Renal cortex interstitium (tissue), 11 donors: ENCODE data around the gene LARGE1. TPM values are rescaled to one million over a fixed set of nuclear protein-coding genes. Genes with fewer than 3 reads are reported as not detected.
A peak's percentile ranks its signal among the peaks of the same experiment; 100 is the strongest.
"Not testable (repeated sequence)": the region's sequence is repeated elsewhere in the genome, so short reads cannot be mapped to it uniquely, and the experiment has no call there.

ENCODE experiments used
- DNase-seq, 11 donors: peaks; one replicate each; pipeline ENCODE4 v3.0.0-alpha.2; 2013; ENCODE audit warnings: low read depth in 9 of 11, low spot score in 4 of 11; ENCODE audit errors: extremely low read depth in 1 of 11
- polyA plus RNA-seq, 3 donors: library from polyadenylated mRNA; unstranded; fragments of 120-200 nt; gene quantifications; one replicate each; pipeline ENCODE4 v1.2.1, GENCODE V29; 2013; ENCODE audit not compliant: insufficient read length in 3 of 3

The LARGE1 gene
- polyA plus RNA-seq, 3 donors, result 24.6 to 27.8 (median 27.1) TPM

DNA sequence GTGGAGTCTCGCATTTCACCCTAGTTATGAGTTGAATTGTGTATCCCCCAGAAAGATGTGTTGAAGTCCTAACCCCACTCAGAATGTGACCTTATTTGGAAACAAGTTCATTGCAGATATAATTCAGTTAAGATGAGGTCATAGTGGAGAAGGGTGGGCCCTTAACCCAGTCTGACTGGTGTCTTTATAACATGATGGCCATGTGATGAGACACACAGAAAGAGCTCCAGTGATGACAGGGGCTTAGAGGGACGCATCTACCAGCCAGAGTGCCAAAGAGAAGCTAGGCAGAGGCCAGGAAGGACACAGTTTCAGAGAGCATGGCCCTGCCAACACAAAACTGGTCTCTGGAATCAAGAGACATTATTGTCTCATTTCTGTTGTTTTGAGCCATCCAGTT lies 50.3 kb downstream of the LARGE1 start:
- no peak for DNase-seq

DNA sequence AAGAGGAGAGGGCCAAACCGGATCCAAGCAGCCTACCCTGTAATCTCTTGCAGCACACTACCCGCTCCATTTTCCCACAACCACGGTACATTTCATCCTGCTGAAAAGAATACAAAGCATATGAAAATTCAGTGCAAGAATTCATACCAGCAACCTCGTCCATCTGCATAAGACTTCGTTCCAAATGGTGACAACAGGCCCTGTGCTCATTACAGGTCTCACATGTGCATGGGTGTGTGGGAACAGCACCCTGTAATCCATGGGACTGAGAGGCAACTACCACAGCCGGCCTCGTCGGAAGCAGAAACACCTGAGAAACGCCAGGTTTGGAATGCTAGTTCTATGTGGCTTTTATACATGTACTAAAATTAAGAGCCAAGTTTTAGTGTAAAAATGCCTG lies 52.3 kb downstream of the LARGE1 start:
- no peak for DNase-seq

DNA sequence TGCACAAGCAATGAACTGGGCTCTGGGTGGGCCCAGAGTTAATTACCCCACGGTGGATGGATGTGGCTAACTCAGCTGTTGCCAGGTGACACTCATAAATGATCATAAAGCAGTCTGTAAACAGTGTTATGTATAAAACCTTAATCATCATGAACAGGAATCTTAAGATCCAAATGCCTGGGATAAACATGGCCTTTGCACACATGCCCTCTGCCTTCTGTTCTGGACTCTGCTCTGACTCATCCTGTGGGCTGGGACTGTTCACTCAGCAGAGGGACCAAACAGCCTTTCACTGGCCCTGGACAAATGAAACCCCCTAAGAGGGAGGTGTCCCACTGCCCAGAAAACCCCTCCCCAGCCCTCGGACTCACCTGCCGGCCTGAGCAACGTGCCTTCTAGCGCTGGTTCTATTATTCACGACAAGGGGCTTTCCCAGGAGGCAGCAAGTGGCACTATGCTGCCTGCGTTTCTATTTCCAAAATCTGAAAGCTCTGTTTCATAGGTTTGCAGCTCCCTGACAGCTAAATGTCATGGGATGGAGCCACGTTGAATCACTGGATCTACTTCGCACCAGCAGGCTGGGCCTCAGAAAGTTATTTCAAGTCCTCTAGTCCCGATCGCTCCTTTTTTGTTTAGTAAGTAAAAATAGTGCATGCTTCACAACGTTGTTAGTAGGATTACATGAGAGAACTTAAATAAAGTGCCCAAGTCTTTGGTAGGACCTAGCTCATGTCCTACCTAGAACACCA lies 53.0 kb downstream of the LARGE1 start:
- no peak for DNase-seq

DNA sequence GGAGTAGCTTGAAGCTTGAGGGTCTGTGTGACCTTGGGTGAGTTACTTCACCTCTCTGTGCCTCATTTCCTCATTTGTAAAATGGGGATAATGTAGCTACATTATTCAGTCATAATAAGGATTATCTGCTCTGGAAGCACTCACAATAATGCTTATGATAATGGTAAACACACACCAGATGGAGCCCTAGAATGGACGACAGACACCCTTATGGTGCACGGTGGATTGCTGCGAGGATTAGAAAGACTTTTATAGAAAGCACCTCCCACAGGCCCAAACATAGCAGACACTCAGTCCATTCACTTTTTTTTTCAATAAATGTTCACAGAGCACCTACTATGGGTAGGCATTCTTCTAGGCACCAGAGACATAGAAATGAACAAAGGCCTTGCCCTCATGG lies 53.8 kb downstream of the LARGE1 start:
- DNase-seq, result no peak

DNA sequence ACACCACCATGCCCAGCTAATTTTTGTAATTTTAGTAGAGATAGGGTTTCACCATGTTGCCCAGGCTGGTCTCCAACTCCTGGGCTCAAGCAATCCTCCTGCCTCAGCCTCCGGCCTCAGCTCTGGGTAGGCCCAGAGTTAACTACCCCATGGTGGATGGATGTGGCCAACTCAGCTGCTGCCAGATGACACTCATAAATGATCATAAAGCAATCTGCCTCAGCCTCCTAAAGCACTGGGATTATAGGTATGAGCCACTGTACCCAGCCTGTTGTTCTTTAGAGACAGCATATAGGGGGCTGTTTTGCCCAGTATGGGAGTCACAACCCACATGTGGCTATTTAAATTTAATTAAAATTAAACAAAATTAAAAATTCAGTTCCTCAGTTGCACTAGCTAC lies 54.3 kb downstream of the LARGE1 start:
- DNase-seq, result no peak

DNA sequence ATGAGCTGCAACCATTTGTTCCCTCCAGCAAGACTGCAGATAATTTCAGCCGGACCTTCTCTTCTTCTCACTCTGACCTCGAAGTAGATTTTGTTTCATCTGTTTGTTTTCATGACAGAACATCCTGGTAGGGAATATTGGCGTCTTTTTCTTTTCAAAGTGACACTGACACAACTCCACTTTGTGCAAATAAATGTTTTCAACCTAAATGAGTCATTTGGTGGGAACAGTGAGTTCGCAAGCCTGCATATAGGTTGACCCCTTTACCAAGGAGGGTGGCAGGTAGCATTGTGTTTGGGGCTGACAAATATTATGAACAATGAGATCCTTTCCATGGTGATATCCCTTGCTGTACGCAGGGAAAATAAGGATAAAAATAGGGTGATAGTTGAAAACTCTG lies 55.0 kb downstream of the LARGE1 start:
- no peak for DNase-seq

DNA sequence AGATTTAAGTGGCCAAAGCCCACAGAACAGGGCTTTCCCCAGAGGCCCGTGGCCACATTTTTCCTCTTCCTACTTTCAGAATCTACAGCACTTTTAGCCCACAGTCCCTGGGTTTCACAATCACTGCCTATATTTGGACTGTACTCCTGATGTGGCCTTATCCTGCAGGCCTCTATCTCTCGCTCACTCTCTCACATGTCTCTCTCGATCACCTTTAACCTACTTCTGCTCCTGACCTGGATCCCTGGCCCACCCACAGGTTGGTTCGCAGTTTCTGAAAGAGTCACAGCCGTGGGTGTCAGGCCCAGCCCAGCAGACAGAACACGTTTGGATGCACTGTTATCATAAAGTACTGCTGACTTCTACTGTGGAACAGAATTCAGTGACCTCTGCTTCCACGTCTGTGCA lies 55.5 kb downstream of the LARGE1 start:
- DNase-seq, result no peak

DNA sequence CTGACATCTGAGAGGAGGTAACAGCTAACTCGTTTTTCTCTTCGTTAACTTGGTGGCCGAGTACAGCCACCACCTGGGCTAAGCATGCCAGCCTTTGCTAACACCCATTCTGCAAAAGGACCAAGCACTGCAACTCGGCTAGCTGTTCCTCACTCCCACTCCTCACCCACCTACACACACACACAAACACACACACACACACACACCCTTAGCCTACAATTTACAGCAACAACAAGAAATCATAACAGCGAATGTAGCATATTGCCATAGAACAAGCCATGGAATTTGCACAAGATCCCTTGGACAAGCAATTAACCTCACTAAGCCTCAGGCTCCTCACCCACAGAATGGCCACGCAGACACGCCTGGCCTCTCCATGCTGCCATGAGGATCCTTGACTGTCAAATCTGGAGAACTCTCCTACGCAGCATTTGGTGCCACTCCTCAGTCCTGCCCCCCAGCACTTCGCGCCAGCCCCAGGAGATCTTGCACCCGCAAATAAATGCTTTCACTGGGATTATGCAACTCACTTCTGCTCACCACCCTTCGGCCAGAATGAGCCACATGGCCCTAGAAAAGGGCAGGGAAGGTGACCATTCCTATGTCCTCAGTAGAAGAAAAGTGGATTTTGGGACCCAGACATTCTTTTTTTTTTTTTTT lies 58.9 kb downstream of the LARGE1 start:
- DNase-seq, result no peak

DNA sequence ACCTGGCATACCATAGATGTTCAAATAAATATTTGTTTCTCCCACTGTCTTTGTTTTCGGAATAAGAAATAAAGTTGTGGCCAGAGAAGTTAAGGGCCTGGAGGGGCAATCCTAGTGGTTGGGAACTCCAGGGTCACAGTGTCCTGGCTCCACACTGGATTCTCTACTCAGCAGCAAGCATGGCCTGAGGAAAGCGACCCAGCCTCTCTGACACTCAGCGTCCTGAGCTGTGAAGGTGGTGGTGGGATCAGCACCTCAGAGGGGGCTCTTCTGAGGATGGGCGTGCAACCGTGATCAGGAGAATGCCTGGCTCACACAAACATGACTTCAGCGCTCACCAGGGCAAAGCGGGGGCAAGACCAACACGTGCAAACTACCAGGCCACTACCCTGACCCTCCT lies 59.9 kb downstream of the LARGE1 start:
- no peak for DNase-seq

DNA sequence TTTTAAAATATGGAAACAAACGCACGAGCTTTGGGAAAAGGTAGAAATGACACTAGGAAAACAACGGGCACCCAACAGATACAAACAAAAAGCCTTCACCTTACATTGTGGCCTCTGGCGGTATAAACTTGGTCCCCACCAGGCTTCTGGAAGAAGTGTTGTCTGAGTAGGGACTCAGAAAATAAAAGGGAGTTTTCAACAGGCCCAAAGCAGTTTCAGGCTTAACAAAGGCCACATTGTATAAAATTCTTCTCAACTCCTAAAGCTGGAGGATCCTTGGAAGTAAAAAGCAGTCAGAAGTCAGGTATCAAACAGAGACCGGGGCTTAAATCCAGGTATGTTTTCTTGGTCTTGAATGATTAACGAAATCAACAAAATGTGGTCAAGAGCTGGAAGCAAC lies 61.0 kb downstream of the LARGE1 start:
- no peak for DNase-seq

DNA sequence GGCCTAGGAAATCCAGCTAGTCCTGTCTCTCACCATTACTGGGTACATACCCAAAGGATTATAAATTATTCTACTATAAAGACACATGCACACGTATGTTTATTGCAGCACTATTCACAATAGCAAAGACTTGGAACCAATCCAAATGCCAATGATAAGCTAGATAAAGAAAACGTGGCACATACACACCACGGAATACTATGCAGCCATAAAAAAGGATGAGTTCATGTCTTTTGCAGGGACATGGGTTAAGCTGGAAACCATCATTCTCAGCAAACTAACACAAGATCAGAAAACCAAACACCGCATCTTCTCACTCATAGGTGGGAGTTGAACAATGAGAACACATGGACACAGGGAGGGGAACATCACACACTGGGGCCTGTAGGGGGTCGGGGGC lies 61.6 kb downstream of the LARGE1 start:
- not testable (repeated sequence) for DNase-seq

DNA sequence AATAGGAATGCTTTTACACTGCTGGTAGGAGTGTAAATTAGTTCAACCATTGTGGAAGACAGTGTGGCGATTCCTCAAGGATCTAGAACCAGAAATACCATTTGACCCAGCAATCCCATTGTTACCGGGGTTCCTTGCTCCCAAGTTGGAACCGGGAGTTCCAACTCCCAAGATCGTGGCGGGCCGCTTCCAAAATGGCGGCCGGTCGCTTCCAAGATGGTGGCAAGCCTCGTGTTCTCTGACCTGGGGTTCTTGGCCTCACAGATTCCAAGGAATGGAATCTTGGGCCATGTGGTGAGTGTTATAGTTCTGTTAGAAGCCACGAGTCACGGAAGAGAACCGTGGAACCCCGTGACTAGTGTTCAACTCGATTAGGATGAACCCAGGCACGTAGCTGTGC lies 62.5 kb downstream of the LARGE1 start:
- DNase-seq, result not testable (repeated sequence)

DNA sequence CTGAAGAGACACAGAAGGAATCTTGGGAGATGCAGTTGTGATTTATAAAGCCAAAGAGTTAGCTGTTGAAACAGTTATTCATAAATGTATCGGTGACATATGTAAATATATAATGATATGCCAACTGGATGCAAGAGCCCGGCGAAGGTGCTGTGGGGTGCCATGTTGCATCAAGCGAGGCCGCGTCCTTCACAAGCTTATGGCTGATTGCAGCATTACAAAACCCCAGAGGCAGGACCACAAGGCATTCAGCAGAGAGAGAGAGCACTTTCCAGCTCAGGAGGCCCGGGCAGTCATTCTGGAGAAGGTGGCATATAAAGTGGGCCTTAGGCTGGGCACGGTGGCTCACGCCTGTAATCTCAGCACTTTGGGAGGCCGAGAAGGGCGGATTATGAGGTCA lies 65.6 kb downstream of the LARGE1 start:
- no peak for DNase-seq

DNA sequence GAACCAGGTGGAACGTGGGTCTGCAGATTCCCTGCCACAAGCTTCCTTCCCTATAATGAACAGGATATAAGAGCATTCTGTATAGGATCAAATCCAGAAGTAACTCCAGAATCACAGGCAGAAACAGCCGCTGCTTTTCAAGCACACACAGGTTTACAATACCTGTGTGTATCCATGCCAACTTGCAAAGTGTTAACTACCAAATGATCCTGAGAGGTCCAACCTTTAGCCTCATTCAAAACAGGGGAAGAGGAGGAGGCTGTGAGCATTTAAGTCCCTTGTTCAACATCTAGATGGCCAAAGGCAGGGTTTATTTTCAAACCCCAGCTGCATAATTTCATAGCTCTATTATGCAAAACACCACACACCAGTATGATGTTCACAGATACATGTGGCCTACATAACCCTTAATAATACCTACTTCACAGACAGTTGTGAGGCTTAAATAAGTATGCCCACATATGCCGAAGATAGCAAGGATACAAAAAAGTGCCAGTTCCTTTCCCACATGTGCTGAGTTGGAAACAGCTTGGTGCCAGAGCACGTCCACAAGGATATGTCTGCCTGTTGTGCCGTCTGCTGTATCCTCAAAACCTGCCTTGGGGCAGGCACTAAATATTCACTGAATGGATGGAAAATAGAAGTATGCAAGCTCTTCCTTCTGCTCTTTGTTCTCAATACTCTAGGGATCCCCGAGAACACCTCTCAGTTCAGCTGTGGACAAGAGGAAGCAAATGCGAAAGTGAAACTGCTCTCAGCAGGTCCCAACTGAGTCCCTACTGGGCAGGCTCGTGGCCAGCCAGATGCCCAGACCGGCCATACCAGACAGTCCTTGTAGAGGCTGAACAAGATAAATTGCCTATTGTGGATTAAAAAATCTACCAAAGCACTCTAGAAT lies 66.8 kb downstream of the LARGE1 start:
- peak in 7 of 11 donors; percentile 15 to 42 (median 30) for DNase-seq

DNA sequence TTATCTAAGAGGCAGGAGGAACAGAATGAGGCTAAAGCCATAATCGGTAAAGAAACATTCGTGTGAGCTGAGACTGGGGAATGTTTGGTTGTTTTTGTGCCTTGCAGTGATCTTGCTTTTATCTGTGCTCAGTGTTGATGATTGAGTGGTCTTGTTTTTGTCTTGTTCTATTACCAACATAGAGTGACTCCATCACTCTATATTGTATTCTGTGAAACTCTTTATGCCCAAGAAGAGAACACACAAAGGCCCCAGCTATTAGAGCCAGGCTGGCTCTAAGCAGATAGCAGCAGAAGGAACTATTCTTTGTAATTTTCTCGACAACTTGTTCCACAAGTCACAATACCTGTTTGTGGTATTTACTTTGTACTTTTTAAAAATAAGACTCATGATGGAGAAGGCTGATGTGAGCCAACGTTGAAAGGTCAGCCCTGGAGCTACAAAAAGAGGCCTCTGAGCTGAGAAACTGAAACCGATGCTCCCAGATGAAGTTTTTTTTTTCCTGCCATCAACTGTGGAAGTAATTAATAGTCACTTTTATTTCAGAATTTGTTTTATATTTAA lies 68.4 kb downstream of the LARGE1 start:
- no peak for DNase-seq

DNA sequence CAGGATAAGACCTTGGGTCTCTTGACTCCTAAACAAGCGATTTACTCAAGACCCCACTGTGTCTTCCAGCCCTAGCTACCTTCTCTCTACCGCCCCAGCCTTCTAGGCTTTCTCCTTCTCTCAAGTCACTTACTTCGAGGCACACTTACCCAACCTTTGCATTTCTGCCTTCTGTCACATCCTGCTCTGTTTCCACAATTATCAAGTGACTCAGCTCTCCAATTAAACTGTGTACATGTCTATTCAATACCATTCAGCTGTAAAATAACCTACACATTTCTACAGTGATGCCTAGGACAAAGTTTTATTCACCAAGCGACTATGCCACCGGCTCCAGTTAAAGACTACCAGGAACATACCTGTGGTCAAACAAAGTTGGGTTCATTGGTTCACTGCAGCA lies 69.0 kb downstream of the LARGE1 start:
- DNase-seq, result no peak

DNA sequence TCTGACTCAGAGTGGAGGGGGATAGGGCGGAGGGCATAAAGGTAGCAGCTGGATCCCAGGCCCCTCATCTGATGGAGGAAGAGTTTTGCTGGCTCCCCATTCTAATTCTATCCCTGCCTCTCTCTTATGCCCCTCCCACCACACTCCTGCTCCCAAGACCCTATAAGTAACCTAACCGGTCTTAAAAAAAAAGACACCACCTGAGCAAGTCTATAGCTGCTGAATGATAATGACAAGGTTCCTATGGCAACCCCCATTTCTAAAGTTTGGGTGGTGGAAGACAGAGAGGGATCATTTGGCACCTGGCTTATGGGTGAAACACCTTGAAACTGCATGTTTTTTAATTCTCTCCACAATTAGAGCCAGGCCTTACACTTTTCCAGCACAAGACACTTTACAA lies 69.6 kb downstream of the LARGE1 start:
- DNase-seq, result no peak

DNA sequence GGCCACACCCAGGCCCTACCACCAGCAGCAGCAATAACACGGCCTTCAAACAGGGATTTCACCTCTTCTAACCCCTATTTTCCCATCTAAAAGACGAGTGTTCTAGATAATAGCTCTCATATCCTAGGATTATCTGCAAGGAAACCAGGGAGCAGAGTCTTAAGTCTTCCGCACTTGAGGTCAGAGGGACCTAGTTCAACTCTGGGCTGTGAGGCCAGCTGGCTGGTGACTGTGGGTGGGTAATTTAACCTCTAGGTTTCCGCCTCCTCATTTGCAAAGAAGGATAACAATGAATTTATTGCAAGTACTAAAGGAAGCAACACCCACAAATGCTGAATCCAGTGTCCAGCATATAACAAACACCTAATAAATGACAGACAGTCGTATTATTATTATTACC lies 70.1 kb downstream of the LARGE1 start:
- DNase-seq, result no peak

DNA sequence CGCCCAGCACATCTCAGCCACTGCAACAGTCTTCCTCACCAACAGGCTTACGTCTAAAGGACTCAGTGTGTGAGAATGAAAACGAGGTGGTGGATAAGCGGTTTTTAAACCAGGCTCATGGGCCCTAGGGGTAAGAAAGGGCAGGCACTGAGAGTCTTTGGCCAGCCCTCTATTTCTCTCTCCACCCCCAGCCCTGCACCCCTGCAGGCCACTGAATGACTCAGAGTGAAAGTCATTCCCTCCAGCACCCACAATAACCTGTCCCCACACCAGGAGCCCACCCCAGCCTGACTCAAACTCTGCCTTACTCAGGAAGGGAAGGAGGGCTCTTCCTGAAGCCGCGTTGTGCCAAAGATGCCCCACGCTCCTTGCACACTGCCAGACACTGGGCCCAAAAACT lies 72.0 kb downstream of the LARGE1 start:
- no peak for DNase-seq

DNA sequence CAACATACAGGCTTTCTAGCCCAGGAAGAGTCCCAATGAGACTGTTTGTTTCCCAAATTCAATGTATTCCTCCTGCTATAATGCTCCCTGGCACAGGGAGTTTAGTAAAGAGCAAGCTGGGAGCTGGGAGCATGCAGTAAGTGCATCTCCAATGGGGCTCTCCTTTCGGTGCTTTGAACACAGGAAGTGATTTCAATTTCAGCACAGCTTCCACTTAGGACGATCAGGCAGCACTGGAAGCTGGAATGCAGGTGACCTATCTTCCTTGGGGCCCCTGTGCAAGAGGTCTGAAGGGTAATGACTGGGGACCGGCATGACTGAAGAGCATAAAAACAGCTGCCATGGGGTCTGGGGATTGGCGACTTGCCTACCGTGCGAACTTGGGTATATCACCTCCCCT lies 76.0 kb downstream of the LARGE1 start:
- DNase-seq, result no peak
